DLD1 (cell line): ENCODE measurements around the gene CYTIP.
"Not testable (repeated sequence)": the region's sequence is repeated elsewhere in the genome, so short reads cannot be mapped to it uniquely, and the experiment has no call there.

Experiments
- in situ Hi-C: cut with HindIII; loops from 2 replicates; pipeline ENCODE4 v1.10.0; 2017; ENCODE audit warnings: low sequenced_read_pairs

CYTIP gene

GRCh38 chr2:157386747-157387146 lies 57.1 kb downstream of the CYTIP start:
- in situ Hi-C loops = no loop called here

DNA sequence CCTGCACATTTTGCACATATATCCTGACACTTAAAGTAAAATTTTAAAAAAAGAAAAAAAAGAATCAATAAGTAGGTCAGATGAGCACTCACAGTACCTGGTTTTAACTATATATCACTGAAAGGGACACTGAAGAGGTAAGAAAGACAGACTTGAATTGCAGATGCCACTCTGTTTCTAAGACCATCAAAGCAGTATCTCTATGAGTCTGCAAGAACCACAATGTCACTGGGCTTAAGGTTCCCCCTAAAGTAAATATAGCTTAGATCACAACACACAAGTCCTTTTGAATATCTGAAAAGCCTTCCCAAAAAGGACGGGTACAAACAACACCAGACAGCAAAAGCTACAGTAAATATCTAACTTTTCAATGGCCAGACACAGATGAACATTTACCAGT lies 57.6 kb downstream of the CYTIP start:
- in situ Hi-C loops = no loop called here

- in situ Hi-C loops = no loop called here
These were observed 66.0 kb downstream of the CYTIP start for GRCh38 chr2:157377861-157378260.

DNA sequence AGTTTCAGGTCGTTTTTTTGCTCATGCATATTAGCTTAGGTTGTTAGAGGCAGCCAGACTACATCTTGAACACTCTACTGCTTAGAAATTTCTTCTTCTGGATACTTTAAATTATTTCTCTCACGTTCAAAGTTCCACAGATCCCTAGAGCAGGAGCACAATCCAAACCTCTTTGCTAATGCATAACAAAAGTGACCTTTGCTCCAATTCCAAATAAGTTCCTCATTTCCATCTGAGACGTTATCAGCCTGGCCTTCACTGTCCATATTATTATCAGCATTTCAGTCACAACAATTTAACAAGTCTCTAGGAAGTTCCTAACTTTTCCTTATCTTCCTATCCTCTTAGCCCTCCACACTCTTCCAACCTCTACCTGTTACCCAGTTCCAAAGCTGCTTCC lies 67.8 kb downstream of the CYTIP start:
- in situ Hi-C loops = no loop called here

DNA sequence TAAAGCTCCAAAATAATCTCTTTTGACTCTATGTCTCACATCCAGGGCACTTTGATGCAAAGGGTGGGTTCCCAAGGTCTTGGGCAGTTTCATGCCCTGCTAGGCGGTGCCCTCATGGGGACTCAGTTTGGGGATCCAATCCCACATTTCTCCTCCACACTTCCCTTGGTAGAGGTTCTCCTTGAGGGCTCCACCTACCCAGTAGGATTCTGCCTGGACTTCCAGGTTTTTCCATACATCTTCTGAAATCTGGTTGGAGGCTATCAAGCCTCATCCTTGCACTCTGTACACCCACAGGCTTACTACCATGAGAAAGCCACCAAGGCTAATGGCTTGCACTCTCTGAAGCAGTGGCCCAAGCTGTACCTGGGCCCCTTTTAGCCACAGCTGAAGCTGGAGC lies 68.5 kb downstream of the CYTIP start:
- in situ Hi-C loops = no loop called here

GRCh38 chr2:157368508-157368907 lies 75.4 kb downstream of the CYTIP start:
- in situ Hi-C loops = not testable (repeated sequence)

DNA sequence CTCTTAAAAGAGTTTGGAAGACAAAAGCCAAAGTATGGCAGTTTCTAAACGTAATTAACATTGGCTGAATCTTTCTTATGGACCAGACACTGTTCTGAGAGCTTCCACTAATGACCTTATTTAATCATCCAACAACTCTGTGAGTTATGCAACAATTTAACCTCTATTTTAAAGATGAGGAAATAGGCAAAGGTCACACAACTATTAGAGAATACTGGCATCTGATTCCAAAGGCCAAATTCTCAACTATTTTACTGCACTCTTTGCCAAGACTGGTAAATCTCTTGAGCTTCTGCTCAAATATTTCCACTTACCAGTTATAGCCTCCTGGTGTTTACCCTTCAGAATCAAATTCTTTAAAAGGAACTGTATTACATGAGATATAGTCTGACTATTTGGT lies 76.2 kb downstream of the CYTIP start:
- in situ Hi-C loops = no loop called here
